C1 segment of cervical spinal cord (tissue), 14 donors: ENCODE measurements around the gene NKIRAS1.
"Not testable (repeated sequence)": the region's sequence is repeated elsewhere in the genome, so short reads cannot be mapped to it uniquely, and the experiment has no call there.

Experiments used
- DNase-seq, 14 donors: peaks; one replicate each; lab custom pipeline; 2025; lab: John Stamatoyannopoulos, UW

Gene NKIRAS1

GRCh38 chr3:23870663-23871043 lies 46.1 kb downstream of the NKIRAS1 start:
- DNase-seq, result not testable (repeated sequence)

- no peak for DNase-seq
Observed at GRCh38 chr3:23869977-23870662, 46.7 kb downstream of the NKIRAS1 start.

DNA sequence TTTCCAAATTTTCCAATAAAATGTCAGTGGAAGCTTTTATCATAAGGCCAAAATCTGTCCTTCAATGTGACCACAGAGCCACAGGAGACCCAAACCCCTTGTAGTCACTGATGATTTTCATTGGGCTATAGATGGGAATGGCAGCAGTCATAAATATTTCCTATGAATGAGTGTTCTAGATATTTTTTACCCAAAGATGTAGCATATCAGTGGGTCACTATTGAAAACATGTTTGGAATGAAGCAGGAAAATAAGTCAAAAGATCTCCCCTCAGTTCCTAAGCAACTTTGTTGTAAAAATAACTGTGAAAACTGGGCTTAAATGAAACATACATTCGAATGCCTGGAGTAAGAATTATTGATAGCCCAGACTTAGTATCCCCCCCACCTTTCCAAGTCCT lies 49.0 kb downstream of the NKIRAS1 start:
- no peak for DNase-seq

GRCh38 chr3:23867400-23867799 lies 49.4 kb downstream of the NKIRAS1 start:
- no peak for DNase-seq

DNA sequence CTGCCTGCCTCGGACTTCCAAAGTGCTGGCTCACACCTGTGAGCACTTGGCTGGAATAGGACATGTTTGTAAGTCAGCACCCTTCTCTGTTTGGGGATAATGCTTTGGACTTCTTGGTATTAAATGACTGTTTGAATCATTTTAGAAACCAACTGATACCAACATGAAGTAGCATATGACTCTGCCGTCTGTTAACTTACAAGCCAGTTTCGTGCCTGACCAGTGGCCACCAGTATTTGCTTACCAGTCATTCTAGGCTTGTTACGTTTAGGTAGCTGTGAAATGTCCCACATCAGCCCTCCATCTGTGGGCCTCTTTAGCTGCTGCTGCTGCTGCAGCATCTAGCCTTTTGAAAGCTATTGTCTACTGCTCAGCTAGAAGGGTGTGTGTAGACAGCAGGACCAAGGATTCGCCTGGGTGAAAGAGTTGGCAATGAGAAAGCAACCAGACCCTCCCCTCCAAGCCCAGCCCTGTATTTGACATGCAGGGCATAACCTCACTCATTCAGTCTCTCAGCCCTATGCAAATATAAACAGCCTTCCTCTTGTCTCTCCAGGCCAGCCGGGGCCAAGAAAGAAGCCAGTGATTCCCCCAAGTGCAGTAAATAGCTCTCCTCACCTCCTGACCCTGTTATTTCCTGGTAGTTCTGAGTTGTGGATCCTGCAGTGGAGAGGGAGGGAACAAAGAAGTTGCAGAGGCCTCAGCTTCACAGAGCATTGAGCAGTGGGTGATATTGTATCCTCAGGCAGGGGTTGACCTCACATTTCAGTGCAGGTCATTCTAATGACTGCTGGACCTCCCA lies 51.0 kb downstream of the NKIRAS1 start:
- DNase-seq, result peak in 10 of 14 donors; percentile 15 to 79 (median 44)

DNA sequence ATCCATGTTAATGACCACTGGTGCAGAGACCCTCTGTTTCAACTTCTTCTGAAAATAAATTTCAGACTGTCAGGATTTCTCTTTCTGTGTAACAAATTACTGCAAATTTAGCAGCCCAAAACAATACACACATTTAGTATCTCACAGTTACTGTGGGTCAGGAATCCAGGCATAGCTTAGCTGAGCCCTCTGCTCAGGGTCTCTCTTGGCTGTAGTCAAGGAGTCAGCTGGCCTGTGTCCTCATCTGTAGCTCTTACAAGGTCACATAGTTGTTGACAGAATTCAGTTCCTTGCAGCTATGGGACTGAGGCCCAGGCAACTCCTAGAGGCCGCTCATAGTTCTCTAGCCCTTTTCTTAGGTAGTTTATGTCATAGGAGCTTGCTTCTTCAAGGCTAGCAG lies 51.9 kb downstream of the NKIRAS1 start:
- DNase-seq, result peak in 2 of 14 donors; percentile 22 to 33

- no peak for DNase-seq
Observed at GRCh38 chr3:23863060-23863459, 53.7 kb downstream of the NKIRAS1 start.

- DNase-seq, result no peak
Observed at GRCh38 chr3:23861689-23862088, 55.1 kb downstream of the NKIRAS1 start.

DNA sequence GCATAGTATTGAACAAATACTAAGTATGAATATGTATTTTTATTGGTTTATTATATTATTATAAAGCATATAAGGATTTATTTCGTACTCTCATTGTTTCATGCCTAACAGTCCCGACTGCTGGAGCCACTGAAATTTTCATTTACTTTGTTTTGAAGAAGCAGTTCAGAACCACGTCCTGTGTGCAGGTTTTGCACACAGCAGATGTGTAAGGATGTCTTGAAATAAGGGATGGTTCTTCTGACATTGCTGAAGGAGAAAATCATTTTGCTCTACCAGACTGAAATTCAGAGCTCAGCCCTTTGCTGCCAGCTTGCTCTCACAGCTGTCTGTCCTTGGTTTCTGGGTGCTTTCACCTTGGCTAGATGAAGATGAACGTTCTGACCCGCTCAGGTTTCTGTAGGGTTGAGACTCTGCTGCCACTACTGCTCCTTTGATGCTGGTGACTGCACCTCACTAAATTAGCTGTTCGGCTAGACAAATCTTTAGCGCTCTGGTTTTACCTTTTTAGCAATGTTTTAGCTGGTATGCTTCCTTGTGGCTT lies 56.9 kb downstream of the NKIRAS1 start:
- DNase-seq, result no peak

DNA sequence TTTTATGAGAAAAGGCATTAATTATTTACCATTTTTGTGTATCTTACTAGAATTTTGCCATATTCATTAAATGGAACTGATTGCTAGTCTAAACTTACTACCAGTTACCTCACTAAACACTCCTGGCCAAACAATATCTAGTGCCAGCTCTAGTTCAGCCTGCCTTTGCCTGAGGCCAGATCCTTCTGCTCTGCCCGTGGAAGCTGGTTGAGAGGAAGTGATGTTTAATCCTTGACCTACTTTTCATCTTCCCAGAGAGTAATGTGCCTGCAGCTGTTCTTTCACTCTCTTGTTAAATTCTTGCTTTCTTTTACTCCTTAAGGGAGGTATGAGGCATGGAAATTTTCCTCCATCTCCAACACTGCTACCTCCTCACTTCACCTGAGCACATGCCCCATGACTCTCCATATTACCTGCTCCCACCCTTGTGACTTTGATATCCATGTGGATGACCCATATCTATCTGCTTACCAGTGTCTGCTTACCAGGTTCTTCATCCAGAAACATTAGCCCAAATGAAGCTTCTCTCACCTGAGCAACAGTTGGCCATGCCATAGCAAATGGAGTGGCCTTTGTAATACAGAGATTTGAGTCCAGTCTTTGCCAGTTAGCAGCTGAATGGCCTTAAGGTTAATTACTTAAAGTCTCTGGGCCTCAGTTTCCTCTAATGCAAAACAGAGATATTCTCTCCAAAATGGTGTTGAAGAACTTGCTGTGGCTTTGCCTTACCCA lies 57.6 kb downstream of the NKIRAS1 start:
- peak in 1 of 14 donors; percentile 18 for DNase-seq

DNA sequence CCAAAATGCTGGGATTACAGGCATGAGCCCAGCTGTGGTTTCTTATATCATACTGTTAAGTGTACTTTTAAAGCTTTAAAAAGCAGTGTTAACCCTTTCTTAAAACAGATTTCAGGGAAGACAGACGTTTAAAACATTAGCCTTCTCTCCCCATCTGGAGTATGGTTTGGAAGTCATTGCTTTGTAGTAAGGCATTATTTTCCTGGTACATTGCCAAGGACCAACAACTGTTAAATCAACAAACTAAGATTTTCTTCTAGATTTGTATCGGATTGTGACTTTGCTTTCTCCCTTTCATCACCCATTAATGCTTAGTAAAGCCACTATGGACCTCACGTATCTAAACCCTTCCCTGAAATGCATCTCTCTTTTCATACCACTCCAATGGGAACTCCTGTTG lies 60.5 kb downstream of the NKIRAS1 start:
- DNase-seq, result no peak

GRCh38 chr3:23849462-23849861 lies 67.3 kb downstream of the NKIRAS1 start:
- not testable (repeated sequence) for DNase-seq

DNA sequence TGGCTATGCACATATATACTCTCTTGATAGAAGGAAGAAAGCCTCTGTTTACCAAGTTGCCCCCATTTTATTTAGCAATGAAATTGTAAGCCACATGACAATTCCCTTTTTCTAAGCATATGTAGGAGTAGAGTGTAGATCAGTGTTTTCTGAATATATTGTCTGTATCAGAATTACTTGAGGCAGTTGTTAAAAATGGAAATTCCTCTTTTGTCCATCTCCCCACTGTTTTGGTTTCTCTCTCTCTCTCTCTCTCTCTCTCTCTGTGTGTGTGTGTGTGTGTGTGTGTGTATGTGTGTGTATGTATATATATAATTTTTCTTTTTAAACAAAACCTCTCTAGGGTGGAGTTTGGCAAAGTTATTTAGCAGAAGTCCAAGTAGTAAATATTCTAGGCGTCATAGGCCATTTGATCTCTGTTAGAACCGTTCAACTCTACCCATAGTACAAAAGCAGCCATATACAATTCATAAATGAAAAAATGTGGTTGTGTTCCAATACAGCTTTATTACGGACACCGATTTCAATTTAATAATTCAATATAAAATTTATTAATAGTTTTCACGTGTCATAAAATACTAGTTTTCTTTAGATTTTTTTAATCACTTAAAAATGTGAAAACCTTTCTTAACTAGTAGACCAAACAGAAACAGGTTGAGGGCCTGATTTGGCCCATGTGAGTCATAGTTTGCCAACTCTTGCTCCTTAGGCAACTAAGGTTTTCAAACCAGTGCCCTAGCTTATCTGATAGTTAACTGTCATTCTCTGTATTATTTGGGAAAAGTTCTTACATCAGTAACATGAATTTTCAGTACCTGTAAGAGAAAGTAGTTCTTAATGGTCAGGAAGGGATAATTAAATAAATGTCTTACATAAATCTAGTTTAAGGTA lies 71.2 kb downstream of the NKIRAS1 start:
- no peak for DNase-seq

- DNase-seq, result no peak
Observed at GRCh38 chr3:23843869-23844268, 72.9 kb downstream of the NKIRAS1 start.
